Kidney epithelial cell (primary cell): ENCODE results near the gene ACOT7. TPM values are rescaled to one million over a fixed set of nuclear protein-coding genes. Genes with fewer than 3 reads are reported as not detected.

Experiments
- DNase-seq: peaks from one replicate; pipeline ENCODE4 v3.0.0-alpha.2; 2010; ENCODE audit warnings: low read depth
- H3K27me3 ChIP-seq: 2 replicates; pipeline ENCODE4 v1.6.0; 2011; ENCODE audit warnings: low read length; ENCODE audit not compliant: control insufficient read depth, insufficient read depth
- H3K36me3 ChIP-seq: 2 replicates; pipeline ENCODE4 v1.5.1; 2011; ENCODE audit warnings: low read length; ENCODE audit not compliant: control insufficient read depth, insufficient read depth
- H3K4me3 ChIP-seq: 2 replicates; pipeline ENCODE4 v1.5.1; 2011; ENCODE audit warnings: low read depth, mild to moderate bottlenecking, control low read depth, low read length
- total RNA-seq: library from RNA; depleted of rRNA; stranded (reverse); fragments of >200 nt; gene quantifications from 2 replicates; pipeline ENCODE4 v1.2.3, GENCODE V29; 2015
- TF ChIP-seq, protein P1 (sequence below): IDR thresholded peaks from 2 replicates; pipeline ENCODE4 v1.5.1; 2011; ENCODE audit warnings: mild to moderate bottlenecking, moderate library complexity, low read length, control low read depth, inconsistent platforms; ENCODE audit not compliant: insufficient read depth, poor library complexity, severe bottlenecking

Gene ACOT7
- total RNA-seq, 1 donor from 2014 or later: 79.8 TPM

DNA sequence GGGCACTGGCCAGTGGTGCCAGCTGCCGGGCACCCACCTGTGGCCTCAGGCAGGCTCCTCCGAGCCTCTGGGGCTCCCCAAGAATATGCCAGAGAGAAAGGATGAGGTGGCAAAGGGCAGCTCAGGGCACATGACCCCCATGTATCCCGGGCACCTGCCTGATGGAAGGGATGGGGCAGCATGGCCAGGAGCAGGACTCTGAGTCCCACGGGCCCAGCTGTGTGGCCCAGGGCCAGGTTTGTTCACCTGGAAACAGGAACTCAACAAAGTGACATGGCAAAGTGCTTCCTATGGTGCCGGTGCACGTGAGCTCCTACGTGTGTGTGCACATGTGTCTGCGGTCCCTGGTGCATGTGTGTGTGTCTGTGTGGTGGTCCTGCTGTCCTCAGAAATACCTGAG lies 123.2 kb downstream of the ACOT7 start:
- H3K27me3 ChIP-seq: no peaks in the 10 kb centered on the region
- H3K36me3 ChIP-seq: no peaks in the 10 kb centered on the region
- TF ChIP-seq, protein P1, sequence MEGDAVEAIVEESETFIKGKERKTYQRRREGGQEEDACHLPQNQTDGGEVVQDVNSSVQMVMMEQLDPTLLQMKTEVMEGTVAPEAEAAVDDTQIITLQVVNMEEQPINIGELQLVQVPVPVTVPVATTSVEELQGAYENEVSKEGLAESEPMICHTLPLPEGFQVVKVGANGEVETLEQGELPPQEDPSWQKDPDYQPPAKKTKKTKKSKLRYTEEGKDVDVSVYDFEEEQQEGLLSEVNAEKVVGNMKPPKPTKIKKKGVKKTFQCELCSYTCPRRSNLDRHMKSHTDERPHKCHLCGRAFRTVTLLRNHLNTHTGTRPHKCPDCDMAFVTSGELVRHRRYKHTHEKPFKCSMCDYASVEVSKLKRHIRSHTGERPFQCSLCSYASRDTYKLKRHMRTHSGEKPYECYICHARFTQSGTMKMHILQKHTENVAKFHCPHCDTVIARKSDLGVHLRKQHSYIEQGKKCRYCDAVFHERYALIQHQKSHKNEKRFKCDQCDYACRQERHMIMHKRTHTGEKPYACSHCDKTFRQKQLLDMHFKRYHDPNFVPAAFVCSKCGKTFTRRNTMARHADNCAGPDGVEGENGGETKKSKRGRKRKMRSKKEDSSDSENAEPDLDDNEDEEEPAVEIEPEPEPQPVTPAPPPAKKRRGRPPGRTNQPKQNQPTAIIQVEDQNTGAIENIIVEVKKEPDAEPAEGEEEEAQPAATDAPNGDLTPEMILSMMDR: no peak
- no peak for DNase-seq
- no peak overlapping the region for H3K4me3 ChIP-seq

GRCh38 chr1:6269720-6270400 lies 123.7 kb downstream of the ACOT7 start:
- Histone ChIP-seq H3K27me3 (no peaks in the 10 kb centered on the region), H3K36me3 (no peaks in the 10 kb centered on the region), H3K4me3 (no peak overlapping the region)
- TF ChIP-seq, protein P1: no peak
- no peak for DNase-seq

DNA sequence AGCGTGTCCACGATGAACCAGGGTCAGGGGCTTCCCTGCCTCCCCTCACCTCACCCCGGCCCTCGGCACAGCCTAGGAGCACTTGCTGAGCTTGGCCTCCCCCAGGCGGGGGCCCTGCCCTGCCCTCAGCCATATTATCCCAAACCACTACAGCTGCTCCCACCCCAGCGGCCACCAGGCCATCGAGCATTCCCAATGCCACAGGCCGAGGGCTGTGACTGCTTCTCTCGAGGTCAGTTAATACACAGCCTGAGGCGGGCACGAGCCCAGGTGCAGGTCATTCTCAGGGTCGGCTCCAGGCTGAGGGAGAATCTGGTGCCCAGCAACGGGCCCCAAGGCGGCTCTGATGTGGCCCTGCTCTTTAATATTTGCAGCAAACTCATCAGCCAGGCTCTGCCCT lies 124.3 kb downstream of the ACOT7 start:
- Histone ChIP-seq H3K36me3 (no peaks in the 10 kb centered on the region), H3K4me3 (no peak overlapping the region), H3K27me3 (no peaks in the 10 kb centered on the region)
- DNase-seq: no peak
- TF ChIP-seq, protein P1: no peak

- Histone ChIP-seq H3K36me3 (no peaks in the 10 kb centered on the region), H3K27me3 (no peaks in the 10 kb centered on the region), H3K4me3 (no peak overlapping the region)
- TF ChIP-seq, protein P1: peak; percentile 31
- no peak for DNase-seq
Observed at GRCh38 chr1:6268415-6268814, 125.2 kb downstream of the ACOT7 start.

DNA sequence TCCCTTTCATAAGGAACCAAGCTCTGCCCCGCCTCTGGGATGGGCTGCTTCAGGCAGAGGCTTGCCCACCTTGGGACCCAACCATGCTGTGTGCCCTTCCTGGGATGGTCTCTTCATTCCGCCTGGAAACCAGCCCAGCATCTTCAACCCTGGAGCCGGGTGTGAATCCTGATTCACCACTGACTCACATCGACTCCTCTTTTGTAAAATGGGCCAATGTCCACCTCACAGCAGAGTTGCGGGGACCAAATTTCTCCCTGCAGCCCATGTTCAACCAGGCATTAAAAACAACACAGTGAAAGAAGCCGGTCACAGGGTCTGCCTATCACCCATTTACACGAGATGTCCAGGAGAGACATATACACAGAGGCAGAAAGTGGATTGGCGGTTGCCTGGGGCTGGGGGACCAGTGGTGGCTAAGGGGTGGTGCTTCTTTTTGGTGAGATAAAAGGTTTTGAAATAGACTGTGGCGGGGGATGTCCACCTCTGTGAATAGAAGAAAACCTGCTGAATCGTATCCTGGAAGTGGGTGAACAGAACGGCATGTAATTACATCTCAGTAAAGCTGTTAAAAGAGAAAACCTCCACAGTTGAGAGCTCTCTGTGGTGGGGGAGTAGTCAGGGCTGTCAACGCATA lies 125.8 kb downstream of the ACOT7 start:
- Histone ChIP-seq H3K27me3 (no peaks in the 10 kb centered on the region), H3K4me3 (no peak overlapping the region), H3K36me3 (no peaks in the 10 kb centered on the region)
- TF ChIP-seq, protein P1: no peak
- DNase-seq: no peak

- no peaks in the 10 kb centered on the region for H3K27me3 ChIP-seq
- no peak for DNase-seq
- TF ChIP-seq, protein P1: no peak
- no peak overlapping the region for H3K4me3 ChIP-seq
- no peaks in the 10 kb centered on the region for H3K36me3 ChIP-seq
Observed at GRCh38 chr1:6266641-6267040, 126.9 kb downstream of the ACOT7 start.
